Activated B cell treated with CpG ODN at 0.5 μM for 24 hours (primary cell): ENCODE results near the gene ARMC3. TPM values are rescaled to one million over a fixed set of nuclear protein-coding genes. Genes with fewer than 3 reads are reported as not detected.
"Not testable (repeated sequence)": the region's sequence is repeated elsewhere in the genome, so short reads cannot be mapped to it uniquely, and the experiment has no call there.

ENCODE experiments used
- ATAC-seq: fragments of 200-7000 bp; cut with Tn5 transposase; one replicate; pipeline ENCODE4 v1.10.0; 2021; ENCODE audit warnings: low read depth, mild to moderate bottlenecking, moderate library complexity
- CTCF ChIA-PET: fragments of 350-600 bp; sonication (Branson Sonifier 250); formaldehyde crosslinking; loops from one replicate; lab custom pipeline; 2021; ENCODE audit warnings: antibody characterized with exemption; lab: Charles Lee
- POLR2A ChIA-PET: fragments of 350-600 bp; sonication (Branson Sonifier 250); formaldehyde crosslinking; loops from one replicate; lab custom pipeline; 2021; ENCODE audit warnings: antibody characterized with exemption; lab: Charles Lee
- DNase-seq: peaks from one replicate; pipeline ENCODE4 v3.0.0; 2022
- H3K27ac Mint-ChIP-seq: one replicate; pipeline ENCODE4 v1.8.0; 2020; ENCODE audit warnings: mixed read lengths
- H3K27me3 Mint-ChIP-seq: one replicate; pipeline ENCODE4 v1.8.0; 2021; ENCODE audit warnings: mixed read lengths
- H3K36me3 Mint-ChIP-seq: one replicate; pipeline ENCODE4 v1.8.0; 2021; ENCODE audit warnings: low read depth, mixed read lengths
- H3K4me1 Mint-ChIP-seq: one replicate; pipeline ENCODE4 v1.8.0; 2021; ENCODE audit warnings: mixed read lengths
- H3K4me3 Mint-ChIP-seq: one replicate; pipeline ENCODE4 v1.8.0; 2020; ENCODE audit warnings: mild to moderate bottlenecking, mixed read lengths
- H3K9me3 Mint-ChIP-seq: one replicate; pipeline ENCODE4 v1.8.0; 2020; ENCODE audit warnings: mixed read lengths
- intact Hi-C: fragments of 100-400 bp; cut with micrococcal nuclease; formaldehyde crosslinking; loops from one replicate; pipeline ENCODE4 v1.15.1; 2024
- total RNA-seq: library from RNA; stranded (reverse); gene quantifications from 2 replicates; pipeline ENCODE4 v1.2.3, GENCODE V29; 2022
- TF ChIP-seq, protein P1 (sequence below): fragments of 200-600 bp; IDR thresholded peaks from one replicate; pipeline ENCODE4 v1.8.0; 2022; ENCODE audit warnings: antibody characterized with exemption, mild to moderate bottlenecking

ARMC3 gene
- total RNA-seq, 1 donor from 2014 or later = not detected

DNA sequence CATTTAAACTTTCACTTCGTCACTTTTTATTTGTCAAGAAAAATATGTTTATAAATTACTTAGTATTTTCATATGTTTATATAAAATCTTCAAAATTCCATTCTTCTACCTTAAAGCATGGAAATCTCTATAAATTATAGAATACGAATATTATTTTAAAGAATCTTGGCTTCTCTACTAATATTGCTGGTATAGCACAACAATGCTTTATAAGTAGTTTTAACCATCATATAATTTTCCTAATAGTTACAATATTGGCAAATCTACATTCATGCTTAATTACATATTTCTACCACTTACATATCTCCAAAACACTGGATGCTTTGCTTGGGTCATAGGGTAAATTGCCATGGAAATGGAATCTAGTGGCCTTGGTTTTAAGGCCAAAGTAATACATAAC, 21.1 kb upstream of the ARMC3 start:
- no peaks in the 10 kb centered on the region for H3K4me1 Mint-ChIP-seq
- ATAC-seq (no peak), DNase-seq (no peak)
- CTCF ChIA-PET = no interaction called here
- no peaks in the 10 kb centered on the region for H3K27me3 Mint-ChIP-seq
- TF ChIP-seq, protein P1, sequence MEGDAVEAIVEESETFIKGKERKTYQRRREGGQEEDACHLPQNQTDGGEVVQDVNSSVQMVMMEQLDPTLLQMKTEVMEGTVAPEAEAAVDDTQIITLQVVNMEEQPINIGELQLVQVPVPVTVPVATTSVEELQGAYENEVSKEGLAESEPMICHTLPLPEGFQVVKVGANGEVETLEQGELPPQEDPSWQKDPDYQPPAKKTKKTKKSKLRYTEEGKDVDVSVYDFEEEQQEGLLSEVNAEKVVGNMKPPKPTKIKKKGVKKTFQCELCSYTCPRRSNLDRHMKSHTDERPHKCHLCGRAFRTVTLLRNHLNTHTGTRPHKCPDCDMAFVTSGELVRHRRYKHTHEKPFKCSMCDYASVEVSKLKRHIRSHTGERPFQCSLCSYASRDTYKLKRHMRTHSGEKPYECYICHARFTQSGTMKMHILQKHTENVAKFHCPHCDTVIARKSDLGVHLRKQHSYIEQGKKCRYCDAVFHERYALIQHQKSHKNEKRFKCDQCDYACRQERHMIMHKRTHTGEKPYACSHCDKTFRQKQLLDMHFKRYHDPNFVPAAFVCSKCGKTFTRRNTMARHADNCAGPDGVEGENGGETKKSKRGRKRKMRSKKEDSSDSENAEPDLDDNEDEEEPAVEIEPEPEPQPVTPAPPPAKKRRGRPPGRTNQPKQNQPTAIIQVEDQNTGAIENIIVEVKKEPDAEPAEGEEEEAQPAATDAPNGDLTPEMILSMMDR = no peak
- intact Hi-C loops = no loop called here
- peaks cover 22% of the 10 kb centered on the region for H3K9me3 Mint-ChIP-seq
- peaks cover 2% of the 10 kb centered on the region for H3K36me3 Mint-ChIP-seq
- no peak overlapping the region for H3K4me3 Mint-ChIP-seq
- POLR2A ChIA-PET = no interaction called here
- no peak overlapping the region for H3K27ac Mint-ChIP-seq

DNA sequence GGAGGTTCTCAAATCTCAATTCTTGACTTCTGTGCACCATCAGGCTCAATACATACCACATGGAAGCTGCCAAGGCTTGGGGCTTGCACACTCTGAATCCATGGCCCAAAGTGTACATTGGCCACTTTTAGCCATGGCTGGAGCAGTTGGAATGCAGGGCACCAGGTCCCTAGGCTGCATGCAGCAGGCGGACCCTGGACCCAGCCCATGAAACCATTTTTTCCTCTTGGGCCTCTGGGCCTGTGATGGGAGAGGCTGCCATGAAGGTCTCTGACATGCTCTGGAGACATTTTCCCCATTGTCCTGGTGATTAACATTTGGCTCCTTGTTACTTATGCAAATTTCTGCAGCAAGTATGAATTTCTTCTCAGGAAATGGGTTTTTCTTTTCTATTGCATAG, 19.0 kb upstream of the ARMC3 start:
- POLR2A ChIA-PET = no interaction called here
- Mint-ChIP-seq H3K27ac (no peak overlapping the region), H3K4me3 (no peak overlapping the region), H3K9me3 (peaks cover 20% of the 10 kb centered on the region), H3K36me3 (peaks cover 2% of the 10 kb centered on the region), H3K4me1 (no peaks in the 10 kb centered on the region), H3K27me3 (no peaks in the 10 kb centered on the region)
- intact Hi-C loops = no loop called here
- DNase-seq (no peak), ATAC-seq (no peak)
- TF ChIP-seq, protein P1 = no peak
- CTCF ChIA-PET = no interaction called here

DNA sequence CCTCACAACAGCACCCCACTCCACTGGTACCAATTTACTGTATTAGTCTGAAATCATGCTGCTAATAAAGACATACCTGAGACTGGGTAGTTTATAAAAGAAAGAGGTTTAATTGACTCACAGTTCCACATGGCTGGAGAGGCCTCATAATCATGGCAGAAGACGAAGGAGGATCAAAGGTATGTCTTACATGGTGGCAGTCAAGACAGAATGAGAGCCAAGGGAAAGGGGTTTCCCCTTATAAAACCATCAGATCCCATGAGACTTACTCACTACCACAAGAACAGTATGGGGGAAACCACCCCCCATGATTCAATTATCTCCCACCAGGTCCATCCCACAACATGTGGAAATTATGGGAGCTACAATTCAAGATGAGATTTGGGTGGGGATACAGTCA, 18.2 kb upstream of the ARMC3 start:
- H3K36me3 Mint-ChIP-seq, DNase-seq, H3K4me1 Mint-ChIP-seq, intact Hi-C loops, H3K4me3 Mint-ChIP-seq, H3K27ac Mint-ChIP-seq, CTCF ChIA-PET, ATAC-seq, H3K27me3 Mint-ChIP-seq, POLR2A ChIA-PET: not testable (repeated sequence)
- peaks cover 20% of the 10 kb centered on the region for H3K9me3 Mint-ChIP-seq

DNA sequence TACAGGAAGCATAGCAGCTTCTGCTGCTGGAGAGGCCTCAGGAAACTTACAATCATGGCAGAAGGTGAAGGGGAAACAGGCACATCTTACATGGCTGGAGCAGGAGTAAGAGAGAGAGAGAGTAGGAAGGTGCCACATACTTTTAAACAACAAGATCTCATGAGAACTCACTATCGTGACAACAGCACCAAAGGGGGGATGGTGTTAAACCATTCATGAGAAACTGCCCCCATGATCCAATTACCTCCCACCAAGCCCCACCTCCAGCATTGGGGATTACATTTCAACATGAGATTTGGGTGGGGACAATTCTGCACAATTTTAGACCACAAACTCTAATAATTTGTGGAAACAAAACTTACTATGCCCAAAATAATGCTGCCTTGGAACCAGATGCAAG, 16.8 kb upstream of the ARMC3 start:
- CTCF ChIA-PET = no interaction called here
- no peaks in the 10 kb centered on the region for H3K4me1 Mint-ChIP-seq
- ATAC-seq = no peak
- H3K4me3 Mint-ChIP-seq = no peak overlapping the region
- no peaks in the 10 kb centered on the region for H3K27me3 Mint-ChIP-seq
- peaks cover 20% of the 10 kb centered on the region for H3K9me3 Mint-ChIP-seq
- POLR2A ChIA-PET = no interaction called here
- no peak overlapping the region for H3K27ac Mint-ChIP-seq
- DNase-seq = no peak
- TF ChIP-seq, protein P1 = no peak
- H3K36me3 Mint-ChIP-seq = peaks cover 2% of the 10 kb centered on the region
- intact Hi-C loops = no loop called here

DNA sequence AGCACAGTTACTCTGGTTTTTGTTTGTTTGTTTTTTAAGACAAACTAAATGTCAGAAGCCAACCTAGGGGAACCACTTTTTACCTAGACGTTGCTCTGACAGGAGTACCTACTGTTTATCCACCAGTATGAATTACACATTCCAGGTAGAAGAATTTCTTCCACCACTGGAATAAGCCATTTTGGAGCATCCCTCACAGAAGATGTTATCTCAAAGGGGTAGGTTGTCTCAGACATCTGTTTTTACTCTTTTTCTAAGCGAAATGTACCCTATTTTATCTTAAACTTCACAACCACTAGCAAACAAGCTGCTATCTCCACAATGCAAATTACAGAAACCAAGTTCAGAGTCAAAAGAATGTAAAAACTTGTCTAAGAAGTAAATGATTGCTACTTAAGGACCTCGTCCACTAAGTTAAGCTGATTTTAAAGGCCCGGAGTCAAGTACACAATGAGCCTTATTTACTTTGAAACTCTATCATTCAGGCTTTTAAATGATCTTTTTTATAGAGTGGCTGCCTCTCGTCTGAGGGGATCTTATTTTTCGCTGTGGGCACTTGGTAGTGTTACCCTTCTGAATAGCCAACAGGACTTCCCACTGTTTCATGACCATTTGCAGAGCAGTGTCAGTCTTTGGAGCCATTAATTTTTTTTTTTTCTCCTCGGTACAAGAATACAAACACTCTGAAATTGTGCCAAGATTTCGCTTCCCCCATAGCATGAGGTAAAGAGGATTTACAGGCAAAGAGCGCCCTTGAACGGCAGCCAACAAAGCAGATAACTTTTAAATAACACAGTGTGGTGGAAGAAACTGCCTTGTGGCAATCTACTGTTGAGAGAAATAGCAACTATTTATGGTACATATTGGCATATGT, 15.7 kb upstream of the ARMC3 start:
- peaks cover 20% of the 10 kb centered on the region for H3K9me3 Mint-ChIP-seq
- ChIA-PET POLR2A (no interaction called here), CTCF (no interaction called here)
- peaks cover 2% of the 10 kb centered on the region for H3K36me3 Mint-ChIP-seq
- intact Hi-C loops = no loop called here
- no peak for ATAC-seq
- no peaks in the 10 kb centered on the region for H3K27me3 Mint-ChIP-seq
- H3K4me3 Mint-ChIP-seq = no peak overlapping the region
- H3K4me1 Mint-ChIP-seq = no peaks in the 10 kb centered on the region
- TF ChIP-seq, protein P1 = no peak
- H3K27ac Mint-ChIP-seq = no peak overlapping the region
- DNase-seq = no peak
